Measurements from ENCODE around the gene SLC5A8. TPM values are rescaled to one million over a fixed set of nuclear protein-coding genes. Genes with fewer than 3 reads are reported as not detected.

SLC5A8 gene
- total RNA-seq, 1 experiment from 2014 or later: not detected

GRCh38 chr12:101200824-101201223 lies 9.2 kb downstream of the SLC5A8 start:
- ChIA-PET POLR2A (ENCODE audit: unreplicated experiment) (no interaction called here), CTCF (no interaction called here)
- no peak overlapping the region for H3K4me3 ChIP-seq
- H4K20me1 ChIP-seq (ENCODE audit: insufficient read depth): no peaks in the 10 kb centered on the region
- H3K9me2 ChIP-seq (ENCODE audit: insufficient read depth): no peaks in the 10 kb centered on the region
- TF ChIP-seq EZH2 (IDR thresholded peaks at IDR 0.05; ENCODE audit: low read depth) (no peak), CTCF (conservative IDR thresholded peaks at IDR 0.05) (no peak)
- no peak overlapping the region for H3K27ac ChIP-seq
- H3K4me1 ChIP-seq (replicated peaks; ENCODE audit: insufficient read depth): no peaks in the 10 kb centered on the region
- DNase-seq: no peak
- no peak overlapping the region for H3K4me2 ChIP-seq
- no peaks in the 10 kb centered on the region for H3K9me3 ChIP-seq (ENCODE audit: insufficient read depth, low read depth)
- intact Hi-C loops (cut with micrococcal nuclease; ENCODE audit: unreplicated experiment): no loop called here
- no TSS peak for BruUV-seq (replicated peaks)
- H2AFZ ChIP-seq: no peak overlapping the region
- H3F3A ChIP-seq (ENCODE audit: insufficient read depth, low read depth): no peaks in the 10 kb centered on the region
- H3K36me3 ChIP-seq (ENCODE audit: low read depth): no peaks in the 10 kb centered on the region
- peaks cover 20% of the 10 kb centered on the region; the same call in 1 of the 2 replicates for H3K27me3 ChIP-seq (ENCODE audit: insufficient read depth, low read depth)
- no peaks in the 10 kb centered on the region for H3K79me2 ChIP-seq (ENCODE audit: low read depth)

GRCh38 chr12:101200145-101200544 lies 9.9 kb downstream of the SLC5A8 start:
- no TSS peak for BruUV-seq (replicated peaks)
- H3K79me2 ChIP-seq (ENCODE audit: low read depth): no peaks in the 10 kb centered on the region
- no peak overlapping the region for H3K4me3 ChIP-seq
- DNase-seq: no peak
- TF ChIP-seq EZH2 (IDR thresholded peaks at IDR 0.05; ENCODE audit: low read depth): no peak
- no peak for TF ChIP-seq CTCF (conservative IDR thresholded peaks at IDR 0.05)
- no peaks in the 10 kb centered on the region for H3K36me3 ChIP-seq (ENCODE audit: low read depth)
- H3K27me3 ChIP-seq (ENCODE audit: insufficient read depth, low read depth): peaks cover 20% of the 10 kb centered on the region; the same call in 1 of the 2 replicates
- H3K27ac ChIP-seq: no peak overlapping the region
- no peaks in the 10 kb centered on the region for H3K9me3 ChIP-seq (ENCODE audit: insufficient read depth, low read depth)
- no peak overlapping the region for H3K4me2 ChIP-seq
- H4K20me1 ChIP-seq (ENCODE audit: insufficient read depth): no peaks in the 10 kb centered on the region
- CTCF ChIA-PET: no interaction called here
- H3F3A ChIP-seq (ENCODE audit: insufficient read depth, low read depth): no peaks in the 10 kb centered on the region
- POLR2A ChIA-PET (ENCODE audit: unreplicated experiment): no interaction called here
- H3K9me2 ChIP-seq (ENCODE audit: insufficient read depth): no peaks in the 10 kb centered on the region
- intact Hi-C loops (cut with micrococcal nuclease; ENCODE audit: unreplicated experiment): no loop called here
- H3K4me1 ChIP-seq (replicated peaks; ENCODE audit: insufficient read depth): no peaks in the 10 kb centered on the region
- H2AFZ ChIP-seq: no peak overlapping the region

- POLR2A ChIA-PET (ENCODE audit: unreplicated experiment): no interaction called here
- TF ChIP-seq CTCF (conservative IDR thresholded peaks at IDR 0.05): no peak
- no peak for TF ChIP-seq EZH2 (IDR thresholded peaks at IDR 0.05; ENCODE audit: low read depth)
- H3K27ac ChIP-seq: no peak overlapping the region
- H3K36me3 ChIP-seq (ENCODE audit: low read depth): no peaks in the 10 kb centered on the region
- intact Hi-C loops (cut with micrococcal nuclease; ENCODE audit: unreplicated experiment): no loop called here
- H3K4me2 ChIP-seq: no peak overlapping the region
- CTCF ChIA-PET: no interaction called here
- no peaks in the 10 kb centered on the region for H3K9me2 ChIP-seq (ENCODE audit: insufficient read depth)
- no peaks in the 10 kb centered on the region for H4K20me1 ChIP-seq (ENCODE audit: insufficient read depth)
- no peaks in the 10 kb centered on the region for H3F3A ChIP-seq (ENCODE audit: insufficient read depth, low read depth)
- BruUV-seq (replicated peaks): no TSS peak
- no peak overlapping the region for H3K4me3 ChIP-seq
- H3K27me3 ChIP-seq (ENCODE audit: insufficient read depth, low read depth): peaks cover 4% of the 10 kb centered on the region; the same call in 1 of the 2 replicates
- H3K9me3 ChIP-seq (ENCODE audit: insufficient read depth, low read depth): no peaks in the 10 kb centered on the region
- no peak for DNase-seq
- H3K79me2 ChIP-seq (ENCODE audit: low read depth): no peaks in the 10 kb centered on the region
- H2AFZ ChIP-seq: no peak overlapping the region
- no peaks in the 10 kb centered on the region for H3K4me1 ChIP-seq (replicated peaks; ENCODE audit: insufficient read depth)
Measured at GRCh38 chr12:101186291-101186690, 23.7 kb downstream of the SLC5A8 start.

Data from PC-9 (cell line).